GM12878 (cell line): ENCODE data around the gene AMER2. TPM values are rescaled to one million over a fixed set of nuclear protein-coding genes. Genes with fewer than 3 reads are reported as not detected.
A peak's percentile ranks its signal among the peaks of the same experiment; 100 is the strongest.

Experiments
- ATAC-seq: fragments of 200-7000 bp; cut with Tn5 transposase; 3 replicates; pipeline ENCODE4 v1.9.1; 2020; ENCODE audit warnings: mild to moderate bottlenecking, moderate library complexity
- Bru-seq: library from RNA; stranded (reverse); fragments of 400-500 nt; gene quantifications from one replicate; lab custom pipeline; 2021; lab: Mats Ljungman, UMichigan
- BruChase-seq, 2 experiments: library from RNA; stranded (reverse); fragments of 400-500 nt; gene quantifications; one replicate each; lab custom pipeline; 2021; lab: Mats Ljungman, UMichigan
- BruUV-seq: library from RNA; stranded (reverse); fragments of 400-500 nt; replicated peaks from 2 replicates; lab custom pipeline; 2021; lab: Mats Ljungman, UMichigan
- CTCF ChIA-PET: fragments of 300-600 bp; sonication (Branson Sonifier 250); formaldehyde crosslinking; extraction: SDS; loops from one replicate; lab custom pipeline; 2021; ENCODE audit warnings: inconsistent platforms; lab: Yijun Ruan, JAX
- POLR2A ChIA-PET: fragments of 350-600 bp; formaldehyde crosslinking; extraction: SDS; loops from one replicate; lab custom pipeline; 2021; ENCODE audit warnings: inconsistent platforms; lab: Charles Lee
- RAD21 ChIA-PET: fragments of 300-600 bp; sonication (Branson Sonifier 250); formaldehyde crosslinking; loops from one replicate; lab custom pipeline; 2023; ENCODE audit warnings: antibody characterized with exemption; ENCODE audit not compliant: unreplicated experiment; lab: Charles Lee
- SMC1A ChIA-PET: fragments of 300-600 bp; sonication (Branson Sonifier 250); formaldehyde crosslinking; loops from one replicate; lab custom pipeline; 2023; ENCODE audit not compliant: unreplicated experiment, uncharacterized antibody; lab: Charles Lee
- DNase-seq: peaks from one replicate; pipeline ENCODE4 v3.0.0-alpha.2; 2011; ENCODE audit warnings: low read depth, low spot score
- FAIRE-seq: peaks from 3 replicates; lab custom pipeline; 2011; peaks lifted over from hg19 to GRCh38; lab: Jason Lieb, UNC
- H2AFZ ChIP-seq: 2 replicates; pipeline ENCODE4 v1.6.0; 2011; ENCODE audit warnings: low read depth, low read length, control low read depth; ENCODE audit not compliant: control insufficient read depth
- H3K27ac ChIP-seq: 2 replicates; pipeline ENCODE4 v1.5.1; 2011; ENCODE audit warnings: control low read depth; ENCODE audit not compliant: control insufficient read depth, insufficient read depth
- H3K27me3 ChIP-seq, 2 experiments: replicated peaks in 1 of 2; 2 replicates each; pipeline versions ENCODE4 v1.6.0 to v1.6.1; 2011; ENCODE audit warnings: low read length in 1 of 2; ENCODE audit not compliant: control insufficient read depth in 2 of 2, insufficient read depth in 2 of 2
- H3K36me3 ChIP-seq, 2 experiments: 2 replicates each; pipeline ENCODE4 v1.5.1; 2011; ENCODE audit warnings: low read length in 1 of 2; ENCODE audit not compliant: control insufficient read depth in 2 of 2, insufficient read depth in 2 of 2
- H3K4me1 ChIP-seq: 2 replicates; pipeline ENCODE4 v1.6.1; 2011; ENCODE audit warnings: mild to moderate bottlenecking, low read length, moderate library complexity, mixed read lengths; ENCODE audit not compliant: control insufficient read depth, insufficient read depth
- H3K4me2 ChIP-seq: 2 replicates; pipeline ENCODE4 v1.6.0; 2011; ENCODE audit warnings: control low read depth; ENCODE audit not compliant: control insufficient read depth, insufficient read depth
- H3K4me3 ChIP-seq: fragments of 200-600 bp; sonication (generic); 2 replicates; pipeline ENCODE4 v1.5.1; 2016
- H3K79me2 ChIP-seq: 2 replicates; pipeline ENCODE4 v1.6.0; 2011; ENCODE audit warnings: low read length; ENCODE audit not compliant: control insufficient read depth, insufficient read depth
- H3K9ac ChIP-seq: 2 replicates; pipeline ENCODE4 v1.8.0; 2011; ENCODE audit warnings: low read length, control low read depth, mixed read lengths; ENCODE audit not compliant: control insufficient read depth, insufficient read depth
- H3K9me3 ChIP-seq: replicated peaks from 3 replicates; pipeline ENCODE4 v1.5.1; 2011; ENCODE audit warnings: mild to moderate bottlenecking, low read length; ENCODE audit not compliant: control insufficient read depth, insufficient read depth
- H4K20me1 ChIP-seq: 2 replicates; pipeline ENCODE4 v1.6.0; 2011; ENCODE audit not compliant: control insufficient read depth, insufficient read depth
- E2F4 ChIP-seq: IDR thresholded peaks from 2 replicates; pipeline ENCODE4 v1.6.1; 2012; ENCODE audit warnings: low read depth, low read length, improper control_type of control experiment
- EZH2 ChIP-seq: IDR thresholded peaks from 2 replicates; pipeline ENCODE4 v1.6.1; 2012; ENCODE audit warnings: low read depth, mild to moderate bottlenecking, control low read depth, inconsistent platforms, low read length, borderline replicate concordance; ENCODE audit not compliant: control insufficient read depth
- PRDM15 ChIP-seq: fragments of 450-650 bp; formaldehyde crosslinking; IDR thresholded peaks from 2 replicates; pipeline ENCODE4 v1.4.0; 2020; ENCODE audit warnings: mild to moderate bottlenecking, moderate library complexity
- SUZ12 ChIP-seq: fragments of 200-600 bp; sonication (generic); IDR thresholded peaks from one replicate; pipeline ENCODE4 v1.6.1; 2018; ENCODE audit warnings: antibody characterized with exemption, mild to moderate bottlenecking; ENCODE audit not compliant: unreplicated experiment
- ZNF217 ChIP-seq: fragments of 450-650 bp; IDR thresholded peaks from 2 replicates; pipeline ENCODE4 v1.6.1; 2017; ENCODE audit warnings: antibody characterized with exemption, mild to moderate bottlenecking
- WGBS: methylation state at CpG from one replicate; pipeline ENCODE4 v1.1.6; 2016; ENCODE audit warnings: low lambda C conversion rate; ENCODE audit not compliant: insufficient replicate concordance, insufficient coverage; ENCODE audit errors: missing lambda C conversion rate; 5-methylcytosine and 5-hydroxymethylcytosine counted together
- in situ Hi-C: fragments of 300-500 bp; cut with MboI; formaldehyde crosslinking; loops from 9 replicates; pipeline ENCODE4 v1.14.3; 2018; ENCODE audit warnings: mixed read lengths
- intact Hi-C: fragments of 100-400 bp; cut with micrococcal nuclease; formaldehyde crosslinking; loops from one replicate; pipeline ENCODE4 v1.14.2; 2022; ENCODE audit not compliant: unreplicated experiment
- long read RNA-seq, 2 experiments: library from polyadenylated mRNA; unstranded; transcript quantifications; one replicate each; pipeline ENCODE4 v2.0.0, GENCODE V29; 2019 to 2020
- polyA minus RNA-seq, 3 experiments: library from RNA; depleted of rRNA, polyadenylated mRNA; stranded (reverse); fragments of >200 nt; gene quantifications; 2 replicates each; pipeline ENCODE4 v1.2.3, GENCODE V29; 2011
- polyA plus RNA-seq, 11 experiments: library from polyadenylated mRNA; depleted of rRNA in 4 of 11; unstranded in 6 of 11; stranded (reverse) in 5 of 11; fragments of >200 nt; fragmentation: Nextera tagmentation in 4 of 11; fragmentation: Illumina TruSeq in 1 of 11; extraction: Ambion mirVana in 4 of 11; extraction: Trizol in 1 of 11; gene quantifications; 1 replicate in 1 of 11; 2 replicates in 10 of 11; pipeline versions ENCODE4 v1.2.1 to v1.2.3, GENCODE V29; 2011 to 2016; ENCODE audit warnings: inconsistent platforms in 2 of 11, missing spikeins in 2 of 11, low read depth in 1 of 11
- total RNA-seq, 4 experiments: library from RNA; depleted of rRNA in 3 of 4; stranded (reverse); fragments of >200 nt in 3 of 4; fragmentation: Illumina TruSeq in 1 of 4; extraction: Trizol in 1 of 4; gene quantifications; 2 replicates each; pipeline versions ENCODE4 v1.2.1 to v1.2.3, GENCODE V29; 2013 to 2021

Gene AMER2
- 0.04 and 0.20 TPM in 2 replicates for total RNA-seq (2013; cell fraction: nucleolus; rRNA removed)
- total RNA-seq (2014; rRNA removed) = 0.34 and 0.38 TPM in 2 replicates
- total RNA-seq (2014; rRNA removed; fragmentation: Illumina TruSeq; extraction: Trizol) = 0.23 and 0.27 TPM in 2 replicates
- total RNA-seq (2021) = 0.33 and 0.35 TPM in 2 replicates
- not detected for polyA plus RNA-seq (2011; ENCODE audit: low read depth)
- polyA plus RNA-seq (2011; rRNA removed) = 0.01 TPM in 2 replicates
- 0.02 TPM in 1 of 2 replicates, not detected in the other for polyA plus RNA-seq (2011; cell fraction: cytosol; rRNA removed)
- 0.03 TPM in 2 replicates for polyA plus RNA-seq (2011; cell fraction: nucleus; rRNA removed)
- polyA plus RNA-seq (2012) = 0.03 TPM in 1 of 2 replicates, not detected in the other
- polyA plus RNA-seq (2014; fragmentation: Illumina TruSeq; extraction: Trizol) = 0.17 and 0.24 TPM in 2 replicates
- polyA plus RNA-seq (2014; fragmentation: Nextera tagmentation; extraction: Ambion mirVana) = under 1 TPM; 0.07 to 0.13 TPM
- polyA plus RNA-seq (2014; rRNA removed) = 0.20 and 0.32 TPM in 2 replicates
- polyA plus RNA-seq (2016; fragmentation: Nextera tagmentation; extraction: Ambion mirVana) = under 1 TPM; 0.12 to 0.19 TPM
- polyA minus RNA-seq (2011; rRNA and poly(A)+ RNA removed) = 0.05 TPM in 1 of 2 replicates, not detected in the other
- not detected in 2 replicates for polyA minus RNA-seq (2011; cell fraction: cytosol; rRNA and poly(A)+ RNA removed)
- polyA minus RNA-seq (2011; cell fraction: nucleus; rRNA and poly(A)+ RNA removed) = under 0.01 TPM in 1 of 2 replicates, not detected in the other
- Bru-seq, nascent RNA = percentile 14 among the genes with signal in this experiment
- percentile 19 among the genes with signal in this experiment for BruChase-seq, experiment 1, labeled RNA remaining after a 6-hour chase
- percentile 20 among the genes with signal in this experiment for BruChase-seq, experiment 2, labeled RNA remaining after a 2-hour chase
- long read RNA-seq, experiment 1 = 0 reads
- long read RNA-seq, experiment 2 = 0 reads

GRCh38 chr13:25171517-25172302, at the start of gene AMER2:
TSS of gene AMER2 (minus strand) at chr13:25172288. CDS start at chr13:25171619, 669 bp downstream.
- Histone ChIP-seq H3K79me2 (no peaks in the 10 kb centered on the region), H4K20me1 (no peaks in the 10 kb centered on the region), H3K27ac (no peak within 1 kb of the TSS), H3K4me3 (peak within 1 kb of the TSS; percentile 50), H3K4me2 (peak within 1 kb of the TSS; percentile 66), H3K36me3 (no peaks in the 10 kb centered on the region), H3K9ac (no peak within 1 kb of the TSS), H3K27me3 (peaks cover 6 to 8% of the 10 kb centered on the region in 2 experiments), H3K4me1 (no peaks in the 10 kb centered on the region), H2AFZ (no peak within 1 kb of the TSS), H3K9me3 (peaks cover 5% of the 10 kb centered on the region)
- BruUV-seq = no TSS peak
- no peak for TF ChIP-seq PRDM15 (CRISPR knock-in tag)
- TF ChIP-seq ZNF217 = no peak
- TF ChIP-seq SUZ12 = peak; percentile 82
- peak; percentile 67; the same call in 1 of the 2 replicates for TF ChIP-seq EZH2
- no peak for TF ChIP-seq E2F4
- ChIA-PET POLR2A (no interaction called here), RAD21 (interaction anchor here (0.7 kb wide), 1 partner anchor 9 kb away, joined by 3 read pairs; no protein-coding TSS in a partner anchor), SMC1A (no interaction called here), CTCF (interaction anchor here (1.1 kb wide), 1 partner anchor 58 kb away, joined by 4 read pairs; no protein-coding TSS in a partner anchor)
- ATAC-seq (0 out of 3 replicates have a peak, but pooled peaks have one; percentile 29), FAIRE-seq (no peak), DNase-seq (no peak)
- 8% methylated on average over 46 of the region's 50 CpGs for WGBS
- intact Hi-C loops = no loop called here
- in situ Hi-C loops = no loop called here
